CD14-positive monocyte (primary cell): ENCODE results near the gene CEBPZ. TPM values are rescaled to one million over a fixed set of nuclear protein-coding genes. Genes with fewer than 3 reads are reported as not detected.

Source experiments
- DNase-seq, 3 donors: peaks; one replicate each; pipeline ENCODE4 v3.0.0-alpha.2; 2011 to 2022
- H2AFZ ChIP-seq: 2 replicates; pipeline ENCODE4 v1.6.0; 2012; ENCODE audit warnings: mild to moderate bottlenecking, low read depth, low read length, inconsistent platforms; ENCODE audit not compliant: insufficient read depth, poor library complexity, severe bottlenecking
- H3K27ac ChIP-seq, 2 donors: 1 replicate in 1 of 2; 2 replicates in 1 of 2; pipeline ENCODE4 v1.5.1; 2012 to 2013; ENCODE audit warnings: low read length in 2 of 2, control low read depth in 1 of 2, inconsistent platforms in 1 of 2, low read depth in 1 of 2, mild to moderate bottlenecking in 1 of 2
- H3K27me3 ChIP-seq, 2 donors: one replicate each; pipeline versions ENCODE4 v1.6.0 to v1.6.1; 2011 to 2013; ENCODE audit warnings: low read length in 2 of 2; ENCODE audit not compliant: control insufficient read depth in 2 of 2, insufficient read depth in 2 of 2
- H3K36me3 ChIP-seq, 2 donors: replicated peaks in 1 of 2; 1 replicate in 1 of 2; 2 replicates in 1 of 2; pipeline versions ENCODE4 v1.5.1 to v1.6.1; 2012 to 2013; ENCODE audit warnings: low read length in 2 of 2, control low read depth in 1 of 2, inconsistent platforms in 1 of 2, mild to moderate bottlenecking in 1 of 2; ENCODE audit not compliant: insufficient read depth in 2 of 2, control insufficient read depth in 1 of 2
- H3K4me1 ChIP-seq, 2 donors: 1 replicate in 1 of 2; 2 replicates in 1 of 2; pipeline versions ENCODE4 v1.5.1 to v1.6.1; 2012 to 2013; ENCODE audit warnings: low read length in 2 of 2, control low read depth in 1 of 2, inconsistent platforms in 1 of 2, mild to moderate bottlenecking in 1 of 2, moderate library complexity in 1 of 2; ENCODE audit not compliant: insufficient read depth in 2 of 2, control insufficient read depth in 1 of 2
- H3K4me2 ChIP-seq: replicated peaks from 2 replicates; pipeline ENCODE3; 2012; ENCODE audit warnings: low read length, moderate library complexity, mild to moderate bottlenecking; ENCODE audit not compliant: poor library complexity, severe bottlenecking; ENCODE audit errors: extremely low read depth
- H3K4me3 ChIP-seq, 3 experiments: fragments of 200-600 bp in 1 of 3; sonication (generic) in 1 of 3; replicated peaks in 1 of 3; 1 replicate in 2 of 3; 2 replicates in 1 of 3; pipeline ENCODE4 v1.5.1; 2011 to 2013; ENCODE audit warnings: low read length in 3 of 3, mild to moderate bottlenecking in 3 of 3, control low read depth in 2 of 3, low read depth in 2 of 3, inconsistent platforms in 1 of 3, moderate library complexity in 1 of 3
- H3K79me2 ChIP-seq: 2 replicates; pipeline ENCODE4 v1.6.0; 2012; ENCODE audit warnings: mild to moderate bottlenecking, control low read depth, inconsistent platforms, low read length, moderate library complexity; ENCODE audit not compliant: insufficient read depth
- H3K9ac ChIP-seq: 2 replicates; pipeline ENCODE4 v1.6.0; 2017; ENCODE audit warnings: low read length, mild to moderate bottlenecking; ENCODE audit not compliant: insufficient read depth, poor library complexity, severe bottlenecking
- H3K9me3 ChIP-seq, 2 donors: replicated peaks in 1 of 2; 1 replicate in 1 of 2; 2 replicates in 1 of 2; pipeline versions ENCODE4 v1.5.1 to v1.6.1; 2012 to 2013; ENCODE audit warnings: low read length in 2 of 2, control low read depth in 1 of 2; ENCODE audit not compliant: control insufficient read depth in 1 of 2, insufficient read depth in 1 of 2
- H4K20me1 ChIP-seq: 2 replicates; pipeline ENCODE4 v1.6.0; 2012; ENCODE audit warnings: mild to moderate bottlenecking, low read length, control low read depth, moderate library complexity; ENCODE audit not compliant: insufficient read depth
- H3K27ac Mint-ChIP-seq, 7 donors: one replicate each; pipeline ENCODE4 v1.8.0; 2020; ENCODE audit warnings: mild to moderate bottlenecking in 7 of 7, mixed read lengths in 7 of 7, moderate library complexity in 6 of 7, inconsistent platforms in 2 of 7
- H3K27me3 Mint-ChIP-seq, 3 donors: one replicate each; pipeline ENCODE4 v1.8.0; 2021 to 2022; ENCODE audit warnings: low read depth in 3 of 3, mild to moderate bottlenecking in 3 of 3, mixed read lengths in 3 of 3, moderate library complexity in 3 of 3, inconsistent platforms in 1 of 3
- H3K36me3 Mint-ChIP-seq, 2 donors: one replicate each; pipeline ENCODE4 v1.8.0; 2020; ENCODE audit warnings: mixed read lengths in 2 of 2, inconsistent platforms in 1 of 2, mild to moderate bottlenecking in 1 of 2
- H3K4me1 Mint-ChIP-seq: one replicate; pipeline ENCODE4 v1.8.0; 2020; ENCODE audit warnings: mild to moderate bottlenecking, mixed read lengths
- H3K4me3 Mint-ChIP-seq, 2 donors: one replicate each; pipeline ENCODE4 v1.8.0; 2020; ENCODE audit warnings: mild to moderate bottlenecking in 2 of 2, mixed read lengths in 2 of 2, moderate library complexity in 1 of 2
- H3K9me3 Mint-ChIP-seq, 7 donors: one replicate each; pipeline ENCODE4 v1.8.0; 2020 to 2022; ENCODE audit warnings: mixed read lengths in 7 of 7, mild to moderate bottlenecking in 6 of 7, moderate library complexity in 6 of 7, inconsistent platforms in 2 of 7
- CTCF ChIP-seq: fragments of 200-600 bp; IDR thresholded peaks from one replicate; pipeline ENCODE4 v1.8.0; 2022; ENCODE audit warnings: antibody characterized with exemption, mild to moderate bottlenecking
- WGBS: methylation state at CpG from one replicate; pipeline ENCODE4 v1.1.5; 2013; ENCODE audit warnings: missing lambda C conversion rate; ENCODE audit not compliant: insufficient coverage; 5-methylcytosine and 5-hydroxymethylcytosine counted together
- intact Hi-C, 2 donors: fragments of 100-400 bp; cut with micrococcal nuclease; formaldehyde crosslinking; loops; one replicate each; pipeline versions ENCODE4 v1.15.0 to v1.15.1; 2023
- polyA plus RNA-seq, 3 donors: library from polyadenylated mRNA; depleted of rRNA in 1 of 3; unstranded in 2 of 3; stranded (reverse) in 1 of 3; fragments of 300-500 nt in 2 of 3; fragments of >200 nt in 1 of 3; fragmentation: Illumina TruSeq in 2 of 3; gene quantifications; 1 replicate in 2 of 3; 2 replicates in 1 of 3; pipeline ENCODE4 v1.2.3, GENCODE V29; 2012 to 2021

CEBPZ gene
- polyA plus RNA-seq, 3 donors: 5.7 to 11.2 (median 11.1) TPM

GRCh38 chr2:37191253-37191652 lies 40.1 kb downstream of the CEBPZ start:
- H3K9me3 Mint-ChIP-seq: peaks cover 0 to 5% (median 0%) of the 10 kb centered on the region in 7 donors
- H3K27me3 Mint-ChIP-seq: peaks cover 0 to 4% (median 2%) of the 10 kb centered on the region in 3 donors
- Histone ChIP-seq H2AFZ (no peak overlapping the region), H3K4me2 (no peak overlapping the region), H3K27ac (no peak overlapping the region), H4K20me1 (no peaks in the 10 kb centered on the region), H3K36me3 (no peaks in the 10 kb centered on the region), H3K4me1 (peaks cover 14 to 29% of the 10 kb centered on the region in 2 donors), H3K79me2 (peaks cover under 1% of the 10 kb centered on the region), H3K4me3 (no peak overlapping the region), H3K9ac (no peak overlapping the region), H3K9me3 (no peaks in the 10 kb centered on the region), H3K27me3 (no peaks in the 10 kb centered on the region)
- H3K4me3 Mint-ChIP-seq: no peak overlapping the region
- H3K27ac Mint-ChIP-seq: peak overlapping the region in 2 of 7 donors; percentile 10 to 35
- H3K36me3 Mint-ChIP-seq: no peaks in the 10 kb centered on the region
- no peak for TF ChIP-seq CTCF
- 95% methylated on average over 4 of the region's 4 CpGs for WGBS
- intact Hi-C loops: no loop called here
- H3K4me1 Mint-ChIP-seq: peaks cover 24% of the 10 kb centered on the region
- no peak for DNase-seq

DNA sequence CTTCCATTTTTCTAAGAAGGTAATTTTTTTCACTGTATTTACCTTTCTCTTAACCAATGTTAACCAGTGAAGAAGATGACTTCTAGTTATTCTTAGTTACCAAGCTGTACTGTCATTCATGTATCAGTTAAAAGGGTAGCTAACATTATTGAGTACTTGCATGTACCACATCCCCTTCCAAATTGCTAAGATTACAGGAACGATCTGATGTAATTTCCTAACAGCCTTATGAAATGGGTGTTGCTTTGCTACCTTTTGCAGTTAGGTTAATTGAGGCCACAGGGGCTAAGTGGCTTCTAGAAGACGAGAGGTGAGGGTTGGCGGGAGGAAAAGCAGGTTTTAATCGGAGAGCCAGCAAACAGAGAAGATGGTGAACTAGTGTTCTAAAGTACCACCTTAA lies 41.1 kb downstream of the CEBPZ start:
- Histone ChIP-seq H3K27ac (peak overlapping the region in 1 of 2 donors; percentile 53), H3K4me3 (no peak overlapping the region), H3K4me1 (peaks cover 14 to 24% of the 10 kb centered on the region in 2 donors), H2AFZ (peak overlapping the region; percentile 4), H3K79me2 (no peaks in the 10 kb centered on the region), H3K9me3 (no peaks in the 10 kb centered on the region), H3K4me2 (no peak overlapping the region), H3K9ac (no peak overlapping the region), H3K27me3 (no peaks in the 10 kb centered on the region), H4K20me1 (no peaks in the 10 kb centered on the region), H3K36me3 (no peaks in the 10 kb centered on the region)
- Mint-ChIP-seq H3K4me1 (peaks cover 23% of the 10 kb centered on the region), H3K4me3 (no peak overlapping the region), H3K9me3 (peaks cover 0 to 5% (median 0%) of the 10 kb centered on the region in 7 donors), H3K27ac (peak overlapping the region in 6 of 7 donors; percentile 21 to 92 (median 72)), H3K27me3 (peaks cover 0 to 5% (median 2%) of the 10 kb centered on the region in 3 donors), H3K36me3 (no peaks in the 10 kb centered on the region)
- TF ChIP-seq CTCF: no peak
- peak in 2 of 3 donors; percentile 9 for DNase-seq
- intact Hi-C loops: no loop called here
- WGBS: no CpG with 5 or more reads among the region's 4 CpGs
